ENCODE data around the gene MAML2. TPM values are rescaled to one million over a fixed set of nuclear protein-coding genes. Genes with fewer than 3 reads are reported as not detected.

MAML2 gene
- total RNA-seq, 2 donors from 2014 or later, result 26.5 to 27.9 TPM

- DNase-seq (ENCODE audit: low spot score in 2 of 2), result no peak
- peaks cover 0 to 4% of the 10 kb centered on the region in 2 donors for H3K9me3 Mint-ChIP-seq
- ATAC-seq, result no peak
- H3K27ac Mint-ChIP-seq, result peak overlapping the region in 1 of 2 donors; percentile 24
- peaks cover 6 to 29% of the 10 kb centered on the region in 2 donors for H3K36me3 Mint-ChIP-seq
Observed at GRCh38 chr11:96035031-96035739, 307.8 kb downstream of the MAML2 start.

- Mint-ChIP-seq H3K36me3 (peaks cover 6 to 23% of the 10 kb centered on the region in 2 donors), H3K27ac (no peak overlapping the region), H3K9me3 (peaks cover 0 to 4% of the 10 kb centered on the region in 2 donors)
- ATAC-seq (no peak), DNase-seq (ENCODE audit: low spot score in 2 of 2) (no peak)
Observed at GRCh38 chr11:96033599-96033998, 309.4 kb downstream of the MAML2 start.

- H3K27ac Mint-ChIP-seq, result no peak overlapping the region
- ATAC-seq, result no peak
- DNase-seq (ENCODE audit: low spot score in 2 of 2), result no peak
- peaks cover 0 to 4% of the 10 kb centered on the region in 2 donors for H3K9me3 Mint-ChIP-seq
- peaks cover 6 to 23% of the 10 kb centered on the region in 2 donors for H3K36me3 Mint-ChIP-seq
Observed at GRCh38 chr11:96033095-96033494, 309.9 kb downstream of the MAML2 start.

GRCh38 chr11:96028746-96029145 lies 314.2 kb downstream of the MAML2 start:
- no peak for ATAC-seq
- no peak overlapping the region for H3K27ac Mint-ChIP-seq

GRCh38 chr11:96027021-96027420 lies 316.0 kb downstream of the MAML2 start:
- DNase-seq (ENCODE audit: low spot score in 2 of 2), result no peak
- ATAC-seq, result no peak
- Mint-ChIP-seq H3K27ac (peak overlapping the region in 1 of 2 donors; percentile 29), H3K9me3 (no peaks in the 10 kb centered on the region), H3K36me3 (peaks cover 0 to 7% of the 10 kb centered on the region in 2 donors)

More at GRCh38 chr11:96028746-96029145, 314.2 kb downstream of the MAML2 start:
- Mint-ChIP-seq H3K9me3 (peaks cover 0 to 4% of the 10 kb centered on the region in 2 donors), H3K36me3 (peaks cover 6 to 7% of the 10 kb centered on the region in 2 donors)
- no peak for DNase-seq (ENCODE audit: low spot score in 2 of 2)

GRCh38 chr11:96026310-96026709 lies 316.7 kb downstream of the MAML2 start:
- no peak for DNase-seq (ENCODE audit: low spot score in 2 of 2)
- Mint-ChIP-seq H3K9me3 (no peaks in the 10 kb centered on the region), H3K27ac (peak overlapping the region in 1 of 2 donors; percentile 17), H3K36me3 (peaks cover 0 to 7% of the 10 kb centered on the region in 2 donors)
- ATAC-seq, result peak; percentile 32 to 55

GRCh38 chr11:96024666-96025065 lies 318.3 kb downstream of the MAML2 start:
- H3K9me3 Mint-ChIP-seq, result no peaks in the 10 kb centered on the region
- H3K36me3 Mint-ChIP-seq, result peaks cover 0 to 7% of the 10 kb centered on the region in 2 donors
- ATAC-seq (no peak), DNase-seq (ENCODE audit: low spot score in 2 of 2) (no peak)
- no peak overlapping the region for H3K27ac Mint-ChIP-seq

GRCh38 chr11:96023275-96023674 lies 319.7 kb downstream of the MAML2 start:
- ATAC-seq (no peak), DNase-seq (ENCODE audit: low spot score in 2 of 2) (no peak)
- H3K9me3 Mint-ChIP-seq, result no peaks in the 10 kb centered on the region
- peaks cover 0 to 7% of the 10 kb centered on the region in 2 donors for H3K36me3 Mint-ChIP-seq
- peak overlapping the region in 1 of 2 donors; percentile 67 for H3K27ac Mint-ChIP-seq

- H3K9me3 Mint-ChIP-seq, result no peaks in the 10 kb centered on the region
- H3K27ac Mint-ChIP-seq, result peak overlapping the region in 1 of 2 donors; percentile 18
- DNase-seq (ENCODE audit: low spot score in 2 of 2) (no peak), ATAC-seq (no peak)
- H3K36me3 Mint-ChIP-seq, result peaks cover 0 to 7% of the 10 kb centered on the region in 2 donors
Observed at GRCh38 chr11:96021901-96022650, 320.9 kb downstream of the MAML2 start.

- H3K36me3 Mint-ChIP-seq, result peaks cover 0 to 7% of the 10 kb centered on the region in 2 donors
- ATAC-seq, result peak; percentile 51 to 74
- no peaks in the 10 kb centered on the region for H3K9me3 Mint-ChIP-seq
- no peak overlapping the region for H3K27ac Mint-ChIP-seq
- no peak for DNase-seq (ENCODE audit: low spot score in 2 of 2)
Observed at GRCh38 chr11:96019810-96020747, 322.9 kb downstream of the MAML2 start.

- no peak for ATAC-seq
- H3K9me3 Mint-ChIP-seq, result no peaks in the 10 kb centered on the region
Observed at GRCh38 chr11:96019281-96019680, 323.7 kb downstream of the MAML2 start.

GRCh38 chr11:96017856-96018255 lies 325.1 kb downstream of the MAML2 start:
- DNase-seq (ENCODE audit: low spot score in 2 of 2), result no peak

More at GRCh38 chr11:96019281-96019680, 323.7 kb downstream of the MAML2 start:
- no peak for DNase-seq (ENCODE audit: low spot score in 2 of 2)
- Mint-ChIP-seq H3K27ac (no peak overlapping the region), H3K36me3 (peaks cover 0 to 7% of the 10 kb centered on the region in 2 donors)

GRCh38 chr11:96016978-96017502 lies 326.0 kb downstream of the MAML2 start:
- ATAC-seq (no peak), DNase-seq (ENCODE audit: low spot score in 2 of 2) (no peak)
- Mint-ChIP-seq H3K9me3 (no peaks in the 10 kb centered on the region), H3K36me3 (peaks cover 0 to under 1% of the 10 kb centered on the region in 2 donors), H3K27ac (no peak overlapping the region)

More at GRCh38 chr11:96017856-96018255, 325.1 kb downstream of the MAML2 start:
- Mint-ChIP-seq H3K36me3 (peaks cover 0 to 7% of the 10 kb centered on the region in 2 donors), H3K27ac (no peak overlapping the region), H3K9me3 (no peaks in the 10 kb centered on the region)
- no peak for ATAC-seq

GRCh38 chr11:96015906-96016565 lies 327.0 kb downstream of the MAML2 start:
- DNase-seq (ENCODE audit: low spot score in 2 of 2) (no peak), ATAC-seq (peak; percentile 8 to 24)
- peak overlapping the region; percentile 46 to 56 for H3K27ac Mint-ChIP-seq
- no peaks in the 10 kb centered on the region for H3K9me3 Mint-ChIP-seq
- H3K36me3 Mint-ChIP-seq, result no peaks in the 10 kb centered on the region

- DNase-seq (ENCODE audit: low spot score in 2 of 2), result peak in 1 of 2 donors; percentile 40
- peak overlapping the region; percentile 91 to 95 for H3K27ac Mint-ChIP-seq
- no peaks in the 10 kb centered on the region for H3K36me3 Mint-ChIP-seq
- ATAC-seq, result peak; percentile 82 to 85
- H3K9me3 Mint-ChIP-seq, result no peaks in the 10 kb centered on the region
Observed at GRCh38 chr11:96014217-96014616, 328.8 kb downstream of the MAML2 start.
